SH-SY5Y (cell line): ENCODE results near the gene AGL.

Source experiments
- GATA2 ChIP-seq: IDR thresholded peaks from 2 replicates; pipeline ENCODE4 v1.6.1; 2011; ENCODE audit warnings: mild to moderate bottlenecking, low read depth, low read length
- GATA3 ChIP-seq: IDR thresholded peaks from 2 replicates; pipeline ENCODE4 v1.6.1; 2011; ENCODE audit warnings: low read depth, mild to moderate bottlenecking, low read length, moderate library complexity

GRCh38 chr1:99970713-99971255 is 120.6 kb downstream of the AGL start:
- no peak for TF ChIP-seq GATA3
- TF ChIP-seq GATA2 = no peak
